HepG2 (cell line): ENCODE results near the gene PLD4. TPM values are rescaled to one million over a fixed set of nuclear protein-coding genes. Genes with fewer than 3 reads are reported as not detected.
A peak's percentile ranks its signal among the peaks of the same experiment; 100 is the strongest.

Experiments used
- ATAC-seq: fragments of 200-7000 bp; cut with Tn5 transposase; 3 replicates; pipeline ENCODE4 v1.9.1; 2020; ENCODE audit warnings: mild to moderate bottlenecking, moderate library complexity
- BruUV-seq: library from RNA; stranded (reverse); fragments of 400-500 nt; replicated peaks from 2 replicates; lab custom pipeline; 2021; lab: Mats Ljungman, UMichigan
- CTCF ChIA-PET: fragments of 300-600 bp; formaldehyde crosslinking; extraction: SDS; loops from one replicate; lab custom pipeline; 2021; ENCODE audit warnings: low total read pairs, inconsistent platforms, low intra/inter-chr PET ratio; lab: Yijun Ruan, JAX
- POLR2A ChIA-PET: fragments of 350-600 bp; sonication (Branson Sonifier 250); formaldehyde crosslinking; loops from one replicate; lab custom pipeline; 2020; ENCODE audit warnings: antibody characterized with exemption, inconsistent platforms; lab: Yijun Ruan, JAX
- DNase-seq: peaks from one replicate; pipeline ENCODE4 v3.0.0-alpha.2; 2015; ENCODE audit warnings: low spot score
- FAIRE-seq: peaks from 3 replicates; lab custom pipeline; 2011; peaks lifted over from hg19 to GRCh38; lab: Jason Lieb, UNC
- H2AFZ ChIP-seq: one replicate; pipeline ENCODE4 v1.6.1; 2011; ENCODE audit warnings: low read length, inconsistent platforms
- H3K27ac ChIP-seq: fragments of 300-600 bp; 3 replicates; pipeline ENCODE4 v1.8.0; 2011; ENCODE audit warnings: mixed run types, mild to moderate bottlenecking, mixed read lengths, low read length, inconsistent platforms; ENCODE audit not compliant: insufficient read depth; ENCODE audit errors: extremely low read length
- H3K27me3 ChIP-seq, 2 experiments: fragments of 200-600 bp in 1 of 2; 2 replicates in 1 of 2; 3 replicates in 1 of 2; pipeline versions ENCODE4 v1.6.0 to v1.8.0; 2011; ENCODE audit warnings: low read length in 2 of 2, mild to moderate bottlenecking in 2 of 2, moderate library complexity in 2 of 2, inconsistent platforms in 1 of 2; ENCODE audit not compliant: insufficient read depth in 2 of 2, control insufficient read depth in 1 of 2
- H3K36me3 ChIP-seq, 2 experiments: fragments of 200-600 bp in 1 of 2; replicated peaks in 1 of 2; 2 replicates in 1 of 2; 3 replicates in 1 of 2; pipeline versions ENCODE4 v1.5.1 to v1.8.0; 2011; ENCODE audit warnings: low read length in 2 of 2, inconsistent platforms in 1 of 2; ENCODE audit not compliant: insufficient read depth in 2 of 2, control insufficient read depth in 1 of 2
- H3K4me1 ChIP-seq: 2 replicates; pipeline ENCODE4 v1.5.1; 2012; ENCODE audit warnings: low read length, inconsistent platforms; ENCODE audit not compliant: insufficient read depth
- H3K4me2 ChIP-seq: 2 replicates; pipeline ENCODE4 v1.6.0; 2011; ENCODE audit warnings: low read depth, low read length, inconsistent platforms
- H3K4me3 ChIP-seq, 3 experiments: fragments of 200-600 bp in 1 of 3; sonication (generic), shearing (Covaris generic) in 1 of 3; replicated peaks in 1 of 3; 2 replicates each; pipeline ENCODE4 v1.5.1; 2011 to 2016; ENCODE audit warnings: low read length in 3 of 3, inconsistent platforms in 2 of 3, low read depth in 2 of 3, mild to moderate bottlenecking in 2 of 3, control low read depth in 1 of 3, mixed read lengths in 1 of 3; ENCODE audit not compliant: insufficient read depth in 1 of 3
- H3K79me2 ChIP-seq: one replicate; pipeline ENCODE4 v1.6.1; 2011; ENCODE audit warnings: low read length, inconsistent platforms; ENCODE audit not compliant: insufficient read depth
- H3K9ac ChIP-seq: 2 replicates; pipeline ENCODE4 v1.6.0; 2011; ENCODE audit warnings: mild to moderate bottlenecking, low read depth, low read length, inconsistent platforms; ENCODE audit not compliant: insufficient read depth
- H3K9me3 ChIP-seq: 2 replicates; pipeline ENCODE4 v1.5.1; 2012; ENCODE audit warnings: mild to moderate bottlenecking, low read length
- H4K20me1 ChIP-seq: 2 replicates; pipeline ENCODE4 v1.6.0; 2011; ENCODE audit warnings: inconsistent platforms, mild to moderate bottlenecking, low read length, moderate library complexity; ENCODE audit not compliant: insufficient read depth
- FOSL2 ChIP-seq: sonication (generic); formaldehyde crosslinking; IDR thresholded peaks from 2 replicates; pipeline ENCODE4 v1.4.0; 2020; ENCODE audit warnings: missing genetic modification reagents
- MAFF ChIP-seq: IDR thresholded peaks from 2 replicates; pipeline ENCODE4 v1.6.1; 2011; ENCODE audit warnings: low read depth, low read length, improper control_type of control experiment
- RFX3 ChIP-seq: IDR thresholded peaks from 2 replicates; pipeline ENCODE4 v1.6.1; 2016; ENCODE audit warnings: missing biosample characterization, missing genetic modification reagents
- ZNF431 ChIP-seq: sonication (generic); formaldehyde crosslinking; IDR thresholded peaks from 2 replicates; pipeline ENCODE4 v1.9.0; 2022; ENCODE audit warnings: missing genetic modification reagents, low read depth, mild to moderate bottlenecking, borderline replicate concordance
- ZSCAN25 ChIP-seq: sonication (generic); formaldehyde crosslinking; IDR thresholded peaks from 2 replicates; pipeline ENCODE4 v1.8.0; 2022; ENCODE audit warnings: mild to moderate bottlenecking, missing genetic modification reagents
- WGBS: methylation state at CpG from one replicate; pipeline ENCODE4 v1.1.6; 2017; ENCODE audit warnings: low lambda C conversion rate; 5-methylcytosine and 5-hydroxymethylcytosine counted together
- in situ Hi-C: cut with HindIII; loops from 2 replicates; pipeline ENCODE4 v1.10.0; 2017; ENCODE audit warnings: low pct_unique_long_range_greater_than_20kb; ENCODE audit not compliant: extremely low pct_ligation_motif_present
- intact Hi-C: fragments of 100-400 bp; cut with micrococcal nuclease; formaldehyde crosslinking; loops from one replicate; pipeline ENCODE4 v1.10.0; 2022; ENCODE audit not compliant: unreplicated experiment
- polyA plus RNA-seq, 8 experiments: library from polyadenylated mRNA; depleted of rRNA in 3 of 8; stranded (reverse) in 7 of 8; unstranded in 1 of 8; fragments of >200 nt; fragmentation: Illumina TruSeq in 4 of 8; extraction: Trizol in 4 of 8; gene quantifications; 2 replicates each; pipeline versions ENCODE4 v1.2.1 to v1.2.3, GENCODE V29; 2011 to 2016; ENCODE audit warnings: low read depth in 4 of 8, missing spikeins in 1 of 8, mixed read lengths in 1 of 8; ENCODE audit not compliant: insufficient read depth in 1 of 8
- total RNA-seq, 5 experiments: library from RNA; depleted of rRNA; stranded (reverse); fragments of >200 nt; fragmentation: Illumina TruSeq; extraction: Trizol; gene quantifications; 2 replicates each; pipeline ENCODE4 v1.2.3, GENCODE V29; 2016; ENCODE audit warnings: low read depth in 1 of 5
- TF ChIP-seq, protein P1 (sequence below): sonication (generic); formaldehyde crosslinking; IDR thresholded peaks from 2 replicates; pipeline ENCODE4 v1.4.0; 2020; ENCODE audit warnings: missing genetic modification reagents; ENCODE audit errors: not compliant biosample characterization

PLD4 gene
- total and polyA plus RNA-seq, 2 of the 13 experiments (the other 11 are each of a cell fraction or from before 2014, with no cell fraction given): not detected

DNA sequence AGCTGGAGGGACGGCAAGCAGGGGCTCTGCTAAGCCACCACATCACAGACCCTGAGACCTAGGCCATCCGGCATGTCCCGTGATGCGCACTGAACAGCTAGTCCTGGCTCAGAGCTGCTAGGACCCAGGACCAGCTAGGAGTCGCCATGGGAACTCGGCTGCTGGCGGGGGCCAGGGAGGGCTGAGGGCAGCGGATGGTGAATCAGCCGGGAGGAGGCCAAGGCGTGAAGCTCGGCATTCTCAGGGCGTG lies 48.4 kb downstream of the PLD4 start:
- Histone ChIP-seq H3K4me2 (no peak overlapping the region), H3K9ac (no peak overlapping the region)

GRCh38 chr14:104973385-104974145 lies 48.9 kb downstream of the PLD4 start:
- no peak overlapping the region for H3K4me3 ChIP-seq
- no peak for FAIRE-seq
- no peaks in the 10 kb centered on the region for H3K79me2 ChIP-seq
- in situ Hi-C loops: loop anchor here (5.0 kb wide), 1 partner anchor 74 kb away; no protein-coding TSS in a partner anchor
- peaks cover 35% of the 10 kb centered on the region for H3K4me1 ChIP-seq
- no peak for DNase-seq
- CTCF ChIA-PET: interaction anchor here (1.9 kb wide), 1 partner anchor 72 kb away, joined by 6 read pairs; no protein-coding TSS in a partner anchor
- BruUV-seq: no TSS peak
- H2AFZ ChIP-seq: no peak overlapping the region
- H3K36me3 ChIP-seq: no peaks in the 10 kb centered on the region
- H4K20me1 ChIP-seq: no peaks in the 10 kb centered on the region
- 9% methylated on average over 9 of the region's 23 CpGs for WGBS
- intact Hi-C loops: no loop called here
- peak; percentile 73 for TF ChIP-seq ZSCAN25 (CRISPR knock-in tag)
- TF ChIP-seq MAFF: no peak
- TF ChIP-seq, all 625 proteins: peak for 1
- Histone ChIP-seq H3K9me3 (no peaks in the 10 kb centered on the region), H3K27me3 (peaks cover 17 to 83% of the 10 kb centered on the region in 2 experiments), H3K4me2 (no peak overlapping the region), H3K9ac (no peak overlapping the region), H3K27ac (no peak overlapping the region)
- no peak for ATAC-seq
- POLR2A ChIA-PET: interaction anchor here (0.8 kb wide), 1 partner anchor 47 kb away, joined by 3 read pairs; the partner anchor contains the start of gene CDCA4

More for the DNA sequence above, 48.4 kb downstream of the PLD4 start:
- Histone ChIP-seq H3K9me3 (no peaks in the 10 kb centered on the region), H3K27me3 (peaks cover 17 to 88% of the 10 kb centered on the region in 2 experiments), H3K36me3 (no peaks in the 10 kb centered on the region), H2AFZ (no peak overlapping the region), H3K27ac (no peak overlapping the region), H3K4me3 (no peak overlapping the region), H3K4me1 (peaks cover 39% of the 10 kb centered on the region), H3K79me2 (no peaks in the 10 kb centered on the region), H4K20me1 (no peaks in the 10 kb centered on the region)
- TF ChIP-seq, protein P1, sequence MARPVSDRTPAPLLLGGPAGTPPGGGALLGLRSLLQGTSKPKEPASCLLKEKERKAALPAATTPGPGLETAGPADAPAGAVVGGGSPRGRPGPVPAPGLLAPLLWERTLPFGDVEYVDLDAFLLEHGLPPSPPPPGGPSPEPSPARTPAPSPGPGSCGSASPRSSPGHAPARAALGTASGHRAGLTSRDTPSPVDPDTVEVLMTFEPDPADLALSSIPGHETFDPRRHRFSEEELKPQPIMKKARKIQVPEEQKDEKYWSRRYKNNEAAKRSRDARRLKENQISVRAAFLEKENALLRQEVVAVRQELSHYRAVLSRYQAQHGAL (CRISPR knock-in tag): no peak
- 0 out of 2 replicates have a peak, but pooled peaks have one; percentile 20 for TF ChIP-seq RFX3 (CRISPR knock-in tag)
- peak; percentile 54; the same call in 1 of the 2 replicates for TF ChIP-seq FOSL2
- TF ChIP-seq ZNF431 (CRISPR knock-in tag): no peak
- POLR2A ChIA-PET: interaction anchor here (0.8 kb wide), 2 partner anchors 48 to 73 kb away, joined by 3 read pairs; partner anchors contain the start of gene CDCA4
- intact Hi-C loops: no loop called here
- CTCF ChIA-PET: interaction anchor here (1.9 kb wide), 1 partner anchor 73 kb away, joined by 6 read pairs; no protein-coding TSS in a partner anchor
- DNase-seq: no peak
- in situ Hi-C loops: loop anchor here (5.0 kb wide), 1 partner anchor 74 kb away; no protein-coding TSS in a partner anchor
- FAIRE-seq: no peak
- ATAC-seq: no peak
- no TSS peak for BruUV-seq
- WGBS: no CpG with 5 or more reads among the region's 12 CpGs
